GM04504 (cell line): ENCODE measurements around the gene URB2.
"Not testable (repeated sequence)": the region's sequence is repeated elsewhere in the genome, so short reads cannot be mapped to it uniquely, and the experiment has no call there.

Source experiments
- DNase-seq: peaks from one replicate; pipeline ENCODE4 v3.0.0-alpha.2; 2012; ENCODE audit warnings: low read depth

URB2 gene

DNA sequence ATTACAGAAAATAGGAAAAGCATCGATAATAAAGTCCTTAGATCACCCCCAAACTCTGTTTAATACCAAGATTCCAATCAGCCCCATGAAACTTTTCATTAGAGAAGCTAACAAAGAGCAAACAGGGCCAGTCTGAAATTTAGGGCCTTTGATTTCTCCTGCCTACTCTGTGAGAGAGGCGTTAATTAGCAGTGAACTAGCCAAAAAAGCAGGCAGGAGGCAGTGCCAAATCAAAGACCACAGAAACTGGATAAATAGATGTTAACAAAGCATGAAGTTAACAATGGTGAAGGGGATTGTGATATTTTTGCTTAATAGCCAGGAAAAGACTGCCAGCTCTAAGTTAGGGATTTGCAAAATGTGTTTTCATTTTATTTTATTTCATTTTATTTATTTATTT, 11.3 kb upstream of the URB2 start:
- no peak for DNase-seq

GRCh38 chr1:229617351-229618100, 8.5 kb upstream of the URB2 start:
- DNase-seq: no peak

DNA sequence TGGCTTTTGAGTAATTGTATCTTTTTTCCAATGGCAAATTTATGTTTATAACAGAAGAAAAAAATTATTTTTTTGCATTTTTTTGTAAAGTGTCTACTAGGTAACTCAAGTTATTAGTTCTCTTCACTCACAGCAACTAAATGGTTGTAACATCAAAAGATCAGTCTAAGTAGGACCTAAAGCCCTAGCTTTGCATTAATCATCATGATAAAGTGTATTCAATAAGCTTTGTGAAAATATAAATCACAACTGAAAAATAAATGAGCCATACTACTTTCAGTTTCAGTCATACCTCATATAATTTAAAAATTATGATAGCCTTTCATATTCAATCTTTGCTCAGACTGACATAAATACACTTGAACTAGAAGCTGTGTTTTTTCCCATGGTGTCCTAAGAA, 7.0 kb upstream of the URB2 start:
- DNase-seq: no peak

GRCh38 chr1:229619614-229620013, 6.4 kb upstream of the URB2 start:
- no peak for DNase-seq

- peak; percentile 50 for DNase-seq
Measured at GRCh38 chr1:229620876-229621275, 5.2 kb upstream of the URB2 start.

- no peak for DNase-seq
Measured at GRCh38 chr1:229621663-229622062, 4.4 kb upstream of the URB2 start.

DNA sequence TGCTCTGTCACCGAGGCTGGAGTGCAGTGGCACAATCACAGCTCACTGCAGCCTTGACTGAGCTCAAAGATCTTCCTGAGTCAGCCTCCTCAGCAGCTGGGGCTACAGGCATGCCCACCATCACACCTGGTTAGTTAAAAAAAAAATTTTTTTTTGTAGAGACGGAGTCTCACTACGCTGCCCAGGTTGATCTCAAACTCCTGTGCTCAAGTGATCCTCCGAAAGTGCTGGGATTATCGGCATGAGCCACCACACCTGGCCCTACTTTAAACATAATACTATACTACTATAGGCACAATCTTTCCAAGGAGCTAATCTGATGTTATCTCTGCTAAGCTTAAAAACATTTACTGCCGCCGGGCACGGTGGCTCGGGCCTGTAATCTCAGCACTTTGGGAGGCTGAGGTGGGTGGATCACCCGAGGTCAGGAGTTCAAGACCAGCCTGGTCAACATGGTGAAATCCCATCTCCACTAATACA, 3.4 kb upstream of the URB2 start:
- not testable (repeated sequence) for DNase-seq

DNA sequence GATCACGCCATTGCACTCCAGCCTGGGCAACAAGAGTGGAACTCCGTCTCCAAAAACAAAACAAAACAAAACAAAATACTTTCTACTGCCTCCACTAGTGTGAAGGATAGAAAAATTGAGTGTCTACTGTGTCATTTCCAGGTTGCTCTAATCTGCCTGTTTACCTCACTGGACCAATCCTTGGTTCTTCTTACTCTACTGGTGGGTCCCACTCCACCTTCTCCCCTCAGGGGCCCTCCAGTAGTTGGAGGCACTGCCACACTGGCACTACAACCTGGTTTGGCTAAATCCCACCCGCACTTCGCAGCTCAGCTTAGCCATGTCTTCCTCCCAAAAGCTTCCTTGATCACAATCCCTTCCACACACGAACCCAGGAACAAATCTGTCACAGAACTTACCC, 2.8 kb upstream of the URB2 start:
- DNase-seq: no peak

GRCh38 chr1:229623838-229624237, 2.2 kb upstream of the URB2 start:
- DNase-seq: no peak

- DNase-seq: no peak
Measured at GRCh38 chr1:229624521-229625070, 1.5 kb upstream of the URB2 start.

- no peak for DNase-seq
Measured at GRCh38 chr1:229625071-229625914, 754 bp upstream of the URB2 start.

GRCh38 chr1:229627003-229627402, 956 bp downstream of the URB2 start:
- DNase-seq: no peak

- DNase-seq: no peak
Measured at GRCh38 chr1:229629261-229629660, 3.2 kb downstream of the URB2 start.

GRCh38 chr1:229631148-229631547, 5.1 kb downstream of the URB2 start:
- DNase-seq: no peak

DNA sequence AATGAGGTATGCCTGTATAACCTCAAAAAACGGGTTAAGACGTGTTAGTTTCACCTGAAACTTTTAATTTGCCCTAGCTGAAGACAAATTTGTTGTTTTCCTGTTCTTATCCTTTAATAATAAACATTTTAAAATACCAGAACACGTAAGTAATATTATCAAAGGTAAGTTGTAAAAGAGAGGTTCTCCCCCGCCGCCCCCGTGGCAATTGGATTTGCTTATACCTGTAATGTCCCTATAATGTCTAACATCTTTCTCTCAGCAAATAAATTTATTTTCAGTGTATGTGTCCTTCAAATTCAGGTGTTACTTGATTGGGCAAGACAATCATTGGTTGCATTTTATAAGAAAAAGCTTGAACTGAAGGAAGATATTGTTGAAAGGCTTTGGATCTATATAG, 5.9 kb downstream of the URB2 start:
- DNase-seq: no peak

GRCh38 chr1:229636042-229636441, 10.0 kb downstream of the URB2 start:
- no peak for DNase-seq

DNA sequence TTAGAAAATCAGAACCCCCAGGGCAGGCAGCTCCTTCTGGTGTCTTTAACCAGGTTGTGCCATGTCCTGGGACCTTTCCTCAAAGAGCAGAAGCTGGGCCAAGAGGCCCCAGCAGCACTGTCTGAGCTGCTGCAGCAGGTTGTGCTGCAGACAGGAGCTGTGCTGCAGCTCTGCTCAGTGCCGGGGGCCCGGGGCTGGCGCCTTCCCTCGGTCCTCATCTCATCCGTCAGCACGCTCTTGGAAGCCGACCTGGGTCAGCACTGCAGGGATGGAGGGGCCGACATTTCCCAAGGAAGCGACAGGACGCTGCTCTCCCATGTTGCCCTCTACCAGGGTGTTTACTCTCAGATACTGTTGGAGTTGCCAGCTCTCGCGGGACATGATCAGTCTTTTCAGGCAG, 11.7 kb downstream of the URB2 start:
- DNase-seq: no peak

- no peak for DNase-seq
Measured at GRCh38 chr1:229640455-229640854, 14.4 kb downstream of the URB2 start.

GRCh38 chr1:229641306-229641705, 15.3 kb downstream of the URB2 start:
- no peak for DNase-seq

DNA sequence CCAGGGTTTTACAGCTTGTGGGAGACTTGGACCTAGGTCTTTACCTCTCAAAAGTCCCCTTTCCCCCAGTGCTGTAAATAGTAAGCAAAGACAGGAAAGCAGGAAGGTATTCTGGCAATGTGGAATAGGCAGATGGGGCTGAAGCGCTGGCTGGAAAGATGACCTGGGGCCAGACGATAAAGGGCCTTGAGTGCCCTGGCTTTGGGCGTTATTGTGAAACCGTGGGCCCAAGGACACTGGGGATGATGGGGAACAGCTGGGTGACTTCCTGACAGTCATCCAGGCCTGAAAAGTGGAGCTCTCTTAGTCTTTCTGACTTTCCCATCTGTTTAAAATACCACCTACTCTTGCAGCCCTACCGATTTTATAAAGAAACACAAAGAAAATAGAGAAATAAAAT, 16.3 kb downstream of the URB2 start:
- no peak for DNase-seq

GRCh38 chr1:229642970-229643369, 16.9 kb downstream of the URB2 start:
- DNase-seq: no peak

DNA sequence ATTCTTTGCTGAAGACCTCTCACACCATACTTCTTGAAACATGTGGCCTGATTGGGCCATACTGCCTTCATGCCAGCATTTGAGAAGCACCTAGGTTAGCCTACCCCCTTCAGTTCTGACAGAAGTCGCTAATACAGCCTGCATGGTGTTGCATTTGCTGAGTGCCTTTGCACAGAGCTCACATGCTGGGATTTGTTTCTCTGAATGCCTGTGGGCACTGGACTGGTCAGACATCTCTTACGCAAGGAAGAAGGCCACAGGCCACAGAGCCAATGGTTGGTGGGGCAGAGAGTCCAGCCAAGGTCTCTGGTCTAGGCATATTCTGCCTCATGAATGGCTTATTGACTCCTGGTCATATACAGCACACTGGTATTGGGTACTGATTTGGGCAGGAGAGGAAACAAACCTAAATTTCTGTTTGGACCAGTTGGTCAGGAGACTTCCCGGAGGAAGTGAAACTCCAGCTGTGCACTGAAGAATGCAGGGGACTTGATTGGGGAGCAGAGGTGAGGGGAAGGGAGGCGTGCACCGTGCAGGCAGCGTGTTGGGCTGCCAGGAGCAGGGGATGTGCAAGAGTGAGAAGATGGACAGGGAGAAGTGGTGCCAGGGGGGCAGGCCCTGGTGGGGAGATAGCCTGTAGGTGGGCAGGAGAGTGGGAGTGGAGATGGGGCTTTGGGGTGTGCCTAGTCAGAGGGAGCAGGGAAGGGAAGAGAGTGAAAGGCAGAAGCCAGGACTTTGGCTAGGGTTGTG, 18.1 kb downstream of the URB2 start:
- no peak for DNase-seq
